Astrocyte (in vitro differentiated cells and primary cell): Measurements from ENCODE around the gene SMCO2. TPM values are rescaled to one million over a fixed set of nuclear protein-coding genes. Genes with fewer than 3 reads are reported as not detected.

ENCODE experiments used
- DNase-seq: peaks from one replicate; pipeline ENCODE4 v3.0.0-alpha.2; 2010; ENCODE audit warnings: low read depth
- FAIRE-seq: peaks from 2 replicates; lab custom pipeline; 2011; peaks lifted over from hg19 to GRCh38; lab: Jason Lieb, UNC
- H2AFZ ChIP-seq: 2 replicates; pipeline ENCODE4 v1.6.0; 2012; ENCODE audit warnings: low read depth, low read length, inconsistent platforms
- H3K27ac ChIP-seq: 2 replicates; pipeline ENCODE4 v1.5.1; 2011; ENCODE audit warnings: low read depth, low read length, inconsistent platforms
- H3K27me3 ChIP-seq: 2 replicates; pipeline ENCODE4 v1.6.0; 2011; ENCODE audit warnings: low read length, inconsistent platforms; ENCODE audit not compliant: insufficient read depth
- H3K36me3 ChIP-seq: 2 replicates; pipeline ENCODE4 v1.5.1; 2011; ENCODE audit warnings: low read length, inconsistent platforms; ENCODE audit not compliant: insufficient read depth
- H3K4me1 ChIP-seq: 2 replicates; pipeline ENCODE4 v1.5.1; 2011; ENCODE audit warnings: low read length, inconsistent platforms; ENCODE audit not compliant: insufficient read depth
- H3K4me2 ChIP-seq: 2 replicates; pipeline ENCODE4 v1.6.0; 2012; ENCODE audit warnings: low read length, inconsistent platforms
- H3K4me3 ChIP-seq: 2 replicates; pipeline ENCODE4 v1.5.1; 2011; ENCODE audit warnings: low read depth, mild to moderate bottlenecking, low read length, inconsistent platforms; ENCODE audit not compliant: insufficient read depth
- H3K79me2 ChIP-seq: 2 replicates; pipeline ENCODE4 v1.6.0; 2012; ENCODE audit warnings: mild to moderate bottlenecking, low read length, inconsistent platforms; ENCODE audit not compliant: insufficient read depth
- H3K9ac ChIP-seq: 2 replicates; pipeline ENCODE4 v1.6.0; 2012; ENCODE audit warnings: mild to moderate bottlenecking, low read length, inconsistent platforms
- H3K9me3 ChIP-seq: 2 replicates; pipeline ENCODE4 v1.5.1; 2012; ENCODE audit warnings: low read depth, mild to moderate bottlenecking, low read length, inconsistent platforms; ENCODE audit not compliant: insufficient read depth
- H4K20me1 ChIP-seq: 2 replicates; pipeline ENCODE4 v1.6.0; 2012; ENCODE audit warnings: low read length, inconsistent platforms; ENCODE audit not compliant: insufficient read depth
- H3K27ac Mint-ChIP-seq: one replicate; pipeline ENCODE4 v1.8.0; 2021; ENCODE audit warnings: mild to moderate bottlenecking, mixed read lengths; ENCODE audit not compliant: unreplicated experiment
- H3K27me3 Mint-ChIP-seq: one replicate; pipeline ENCODE4 v1.8.0; 2021; ENCODE audit warnings: low read depth, mixed read lengths; ENCODE audit not compliant: unreplicated experiment
- H3K36me3 Mint-ChIP-seq: one replicate; pipeline ENCODE4 v1.8.0; 2021; ENCODE audit warnings: low read depth, mixed read lengths; ENCODE audit not compliant: unreplicated experiment
- H3K4me1 Mint-ChIP-seq: one replicate; pipeline ENCODE4 v1.8.0; 2021; ENCODE audit warnings: low read depth, mixed read lengths; ENCODE audit not compliant: unreplicated experiment
- H3K4me3 Mint-ChIP-seq: one replicate; pipeline ENCODE4 v1.8.0; 2021; ENCODE audit warnings: mild to moderate bottlenecking, moderate library complexity, mixed read lengths; ENCODE audit not compliant: unreplicated experiment
- H3K9me3 Mint-ChIP-seq: one replicate; pipeline ENCODE4 v1.8.0; 2021; ENCODE audit warnings: mild to moderate bottlenecking, mixed read lengths; ENCODE audit not compliant: unreplicated experiment
- EZH2 ChIP-seq: IDR thresholded peaks from 2 replicates; pipeline ENCODE4 v1.6.1; 2012; ENCODE audit warnings: mild to moderate bottlenecking, low read length, inconsistent platforms; ENCODE audit not compliant: insufficient read depth
- total RNA-seq: library from RNA; stranded (reverse); gene quantifications from 2 replicates; pipeline ENCODE4 v1.2.1, GENCODE V29; 2021
- TF ChIP-seq, protein P1 (sequence below): IDR thresholded peaks from 2 replicates; pipeline ENCODE4 v1.5.1; 2011; ENCODE audit warnings: low read depth, mild to moderate bottlenecking, inconsistent platforms, low read length, moderate library complexity; ENCODE audit not compliant: insufficient read depth

The SMCO2 gene
- total RNA-seq, 1 donor from 2014 or later, result 0.32 TPM

DNA sequence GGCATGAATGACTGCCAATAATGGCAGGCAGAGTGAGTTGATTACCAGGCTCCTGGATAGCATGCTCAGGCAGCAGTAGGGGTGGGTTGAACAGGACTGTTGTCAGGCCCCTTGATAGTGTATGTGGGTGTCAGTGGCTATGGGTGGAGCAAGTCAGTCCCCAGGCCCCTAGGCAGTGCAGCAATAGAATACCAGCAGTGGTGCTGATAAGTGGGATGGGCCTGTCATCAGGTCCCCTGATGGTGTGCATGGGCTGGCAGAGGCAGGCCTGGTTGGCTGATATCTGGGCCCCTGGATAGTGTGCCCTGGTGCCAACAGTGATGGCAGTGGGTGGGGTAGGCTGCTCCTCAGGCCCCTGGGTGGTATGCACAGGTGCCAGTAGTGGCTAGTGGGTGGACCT, 32.4 kb downstream of the SMCO2 start:
- peaks cover 9% of the 10 kb centered on the region for H3K4me1 ChIP-seq
- DNase-seq, result no peak
- H3K27me3 ChIP-seq, result no peaks in the 10 kb centered on the region
- H3K9ac ChIP-seq, result no peak overlapping the region
- H3K27ac ChIP-seq, result no peak overlapping the region
- H3K36me3 ChIP-seq, result no peaks in the 10 kb centered on the region
- FAIRE-seq, result no peak
- H2AFZ ChIP-seq, result no peak overlapping the region
- H3K27ac Mint-ChIP-seq, result no peak overlapping the region
- H3K36me3 Mint-ChIP-seq, result peaks cover 5% of the 10 kb centered on the region
- H3K9me3 Mint-ChIP-seq, result peaks cover 18% of the 10 kb centered on the region
- TF ChIP-seq, protein P1, sequence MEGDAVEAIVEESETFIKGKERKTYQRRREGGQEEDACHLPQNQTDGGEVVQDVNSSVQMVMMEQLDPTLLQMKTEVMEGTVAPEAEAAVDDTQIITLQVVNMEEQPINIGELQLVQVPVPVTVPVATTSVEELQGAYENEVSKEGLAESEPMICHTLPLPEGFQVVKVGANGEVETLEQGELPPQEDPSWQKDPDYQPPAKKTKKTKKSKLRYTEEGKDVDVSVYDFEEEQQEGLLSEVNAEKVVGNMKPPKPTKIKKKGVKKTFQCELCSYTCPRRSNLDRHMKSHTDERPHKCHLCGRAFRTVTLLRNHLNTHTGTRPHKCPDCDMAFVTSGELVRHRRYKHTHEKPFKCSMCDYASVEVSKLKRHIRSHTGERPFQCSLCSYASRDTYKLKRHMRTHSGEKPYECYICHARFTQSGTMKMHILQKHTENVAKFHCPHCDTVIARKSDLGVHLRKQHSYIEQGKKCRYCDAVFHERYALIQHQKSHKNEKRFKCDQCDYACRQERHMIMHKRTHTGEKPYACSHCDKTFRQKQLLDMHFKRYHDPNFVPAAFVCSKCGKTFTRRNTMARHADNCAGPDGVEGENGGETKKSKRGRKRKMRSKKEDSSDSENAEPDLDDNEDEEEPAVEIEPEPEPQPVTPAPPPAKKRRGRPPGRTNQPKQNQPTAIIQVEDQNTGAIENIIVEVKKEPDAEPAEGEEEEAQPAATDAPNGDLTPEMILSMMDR, result no peak
- TF ChIP-seq EZH2, result no peak
- H3K4me1 Mint-ChIP-seq, result peaks cover 10% of the 10 kb centered on the region
- H4K20me1 ChIP-seq, result no peaks in the 10 kb centered on the region
- H3K4me3 Mint-ChIP-seq, result no peak overlapping the region
- H3K79me2 ChIP-seq, result no peaks in the 10 kb centered on the region
- no peak overlapping the region for H3K4me2 ChIP-seq
- no peaks in the 10 kb centered on the region for H3K27me3 Mint-ChIP-seq
- H3K4me3 ChIP-seq, result no peak overlapping the region
- peaks cover 10% of the 10 kb centered on the region for H3K9me3 ChIP-seq

DNA sequence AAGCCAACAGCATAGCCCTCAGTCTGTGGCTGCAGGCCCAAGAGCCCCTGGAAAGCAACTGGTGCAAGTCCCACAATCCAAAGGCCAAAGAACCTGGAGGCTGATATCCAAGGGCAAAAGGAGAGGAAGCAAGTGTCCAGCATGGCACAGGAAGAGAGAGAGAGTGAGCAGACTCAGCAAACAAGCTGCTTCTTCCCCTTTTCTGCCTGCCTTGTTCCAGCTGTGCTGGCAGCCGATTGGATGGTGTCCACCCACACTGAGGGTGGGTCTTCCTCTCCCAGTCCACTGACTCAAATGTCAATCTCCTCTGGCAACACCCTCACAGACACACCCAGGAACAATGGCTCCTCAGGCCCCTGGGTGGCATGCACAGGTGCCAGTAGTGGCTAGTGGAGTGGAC, 33.5 kb downstream of the SMCO2 start:
- Histone ChIP-seq H4K20me1 (no peaks in the 10 kb centered on the region), H3K4me2 (no peak overlapping the region), H2AFZ (no peak overlapping the region), H3K79me2 (no peaks in the 10 kb centered on the region), H3K9me3 (peaks cover 10% of the 10 kb centered on the region), H3K4me3 (no peak overlapping the region), H3K9ac (no peak overlapping the region), H3K27ac (no peak overlapping the region), H3K27me3 (no peaks in the 10 kb centered on the region), H3K36me3 (no peaks in the 10 kb centered on the region), H3K4me1 (no peaks in the 10 kb centered on the region)
- H3K36me3 Mint-ChIP-seq, result peaks cover 5% of the 10 kb centered on the region
- TF ChIP-seq EZH2, result no peak
- TF ChIP-seq, protein P1, result no peak
- H3K27me3 Mint-ChIP-seq, result no peaks in the 10 kb centered on the region
- FAIRE-seq (no peak), DNase-seq (no peak)
- H3K4me1 Mint-ChIP-seq, result no peaks in the 10 kb centered on the region
- no peak overlapping the region for H3K4me3 Mint-ChIP-seq
- H3K9me3 Mint-ChIP-seq, result peaks cover 18% of the 10 kb centered on the region
- H3K27ac Mint-ChIP-seq, result no peak overlapping the region

DNA sequence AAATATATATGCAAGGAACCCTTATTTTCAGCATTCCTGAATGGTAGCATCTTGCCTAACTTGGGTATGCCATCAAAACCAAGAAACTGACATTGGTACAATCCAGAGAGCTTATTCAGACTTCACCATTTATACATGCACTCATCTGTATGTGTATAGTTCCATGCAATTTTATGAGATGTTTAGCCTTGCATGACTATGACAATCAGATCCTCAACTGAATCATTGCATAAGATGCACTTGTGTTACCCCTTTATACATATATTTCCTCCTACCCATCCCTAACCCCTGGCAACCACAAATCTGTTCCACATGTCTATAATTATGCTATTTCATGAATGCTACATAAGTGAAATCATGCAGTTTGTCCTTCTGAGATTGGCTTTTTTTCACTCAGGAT, 40.4 kb downstream of the SMCO2 start:
- Mint-ChIP-seq H3K4me3 (no peak overlapping the region), H3K9me3 (peaks cover 6% of the 10 kb centered on the region), H3K4me1 (no peaks in the 10 kb centered on the region), H3K27me3 (no peaks in the 10 kb centered on the region), H3K36me3 (no peaks in the 10 kb centered on the region), H3K27ac (no peak overlapping the region)
- H3K79me2 ChIP-seq, result no peaks in the 10 kb centered on the region
- no peak for FAIRE-seq
- H3K4me1 ChIP-seq, result no peaks in the 10 kb centered on the region
- H3K4me2 ChIP-seq, result no peak overlapping the region
- H3K27me3 ChIP-seq, result no peaks in the 10 kb centered on the region
- H2AFZ ChIP-seq, result no peak overlapping the region
- H3K9ac ChIP-seq, result no peak overlapping the region
- no peaks in the 10 kb centered on the region for H3K36me3 ChIP-seq
- no peak overlapping the region for H3K27ac ChIP-seq
- H4K20me1 ChIP-seq, result no peaks in the 10 kb centered on the region
- H3K4me3 ChIP-seq, result no peak overlapping the region
- H3K9me3 ChIP-seq, result no peaks in the 10 kb centered on the region
- no peak for TF ChIP-seq EZH2
- TF ChIP-seq, protein P1, result no peak
- no peak for DNase-seq
